PC-9 (cell line): ENCODE data around the gene DYNC2H1. TPM values are rescaled to one million over a fixed set of nuclear protein-coding genes. Genes with fewer than 3 reads are reported as not detected.
A peak's percentile ranks its signal among the peaks of the same experiment; 100 is the strongest.

Source experiments
- BruUV-seq: library from RNA; stranded (reverse); fragments of 400-500 nt; replicated peaks from 2 replicates; lab custom pipeline; 2021; lab: Mats Ljungman, UMichigan
- CTCF ChIA-PET: fragments of 300-600 bp; sonication (Branson Sonifier 250); formaldehyde crosslinking; loops from one replicate; lab custom pipeline; 2022; ENCODE audit warnings: antibody characterized with exemption; lab: Charles Lee
- POLR2A ChIA-PET: fragments of 300-600 bp; sonication (Branson Sonifier 250); formaldehyde crosslinking; loops from one replicate; lab custom pipeline; 2022; ENCODE audit warnings: antibody characterized with exemption; ENCODE audit not compliant: unreplicated experiment; lab: Charles Lee
- DNase-seq, 2 experiments: peaks; one replicate each; pipeline versions ENCODE4 v3.0.0 to v3.0.0-alpha.2; 2015 to 2022; ENCODE audit warnings: mixed read lengths in 1 of 2
- H2AFZ ChIP-seq: fragments of 200-600 bp; sonication (generic); 2 replicates; pipeline ENCODE4 v1.8.1; 2017; ENCODE audit warnings: antibody characterized with exemption
- H3F3A ChIP-seq: fragments of 200-600 bp; sonication (generic); 2 replicates; pipeline ENCODE4 v1.8.1; 2017; ENCODE audit warnings: antibody characterized with exemption, mild to moderate bottlenecking, low read depth; ENCODE audit not compliant: insufficient read depth
- H3K27ac ChIP-seq: fragments of 200-600 bp; sonication (generic); 2 replicates; pipeline ENCODE4 v1.6.1; 2016; ENCODE audit warnings: mixed run types
- H3K27me3 ChIP-seq: fragments of 200-600 bp; sonication (generic); 2 replicates; pipeline ENCODE4 v1.6.1; 2016; ENCODE audit warnings: low read depth, mixed run types; ENCODE audit not compliant: insufficient read depth
- H3K36me3 ChIP-seq: fragments of 200-600 bp; sonication (generic); 2 replicates; pipeline ENCODE4 v1.6.1; 2016; ENCODE audit warnings: low read depth, mixed run types
- H3K4me1 ChIP-seq: fragments of 200-600 bp; sonication (generic); replicated peaks from 2 replicates; pipeline ENCODE4 v1.6.1; 2016; ENCODE audit warnings: mixed run types; ENCODE audit not compliant: insufficient read depth
- H3K4me2 ChIP-seq: fragments of 200-600 bp; sonication (generic); 2 replicates; pipeline ENCODE4 v1.6.1; 2017; ENCODE audit warnings: mixed run types
- H3K4me3 ChIP-seq: fragments of 200-600 bp; sonication (generic); 2 replicates; pipeline ENCODE4 v1.6.1; 2016; ENCODE audit warnings: mixed run types
- H3K79me2 ChIP-seq: fragments of 200-600 bp; sonication (generic); 2 replicates; pipeline ENCODE4 v1.6.1; 2017; ENCODE audit warnings: low read depth, mixed run types
- H3K9me2 ChIP-seq: fragments of 200-600 bp; sonication (generic); 2 replicates; pipeline ENCODE4 v1.8.1; 2017; ENCODE audit warnings: mild to moderate bottlenecking; ENCODE audit not compliant: insufficient read depth
- H3K9me3 ChIP-seq: fragments of 200-600 bp; sonication (generic); 2 replicates; pipeline ENCODE4 v1.8.1; 2016; ENCODE audit warnings: low read depth; ENCODE audit not compliant: insufficient read depth
- H4K20me1 ChIP-seq: fragments of 200-600 bp; sonication (generic); 2 replicates; pipeline ENCODE4 v1.8.1; 2017; ENCODE audit not compliant: insufficient read depth
- EZH2 ChIP-seq: fragments of 200-600 bp; sonication (generic); IDR thresholded peaks from 2 replicates; pipeline ENCODE4 v1.8.0; 2017; ENCODE audit warnings: antibody characterized with exemption, low read depth
- intact Hi-C: fragments of 100-400 bp; cut with micrococcal nuclease; formaldehyde crosslinking; loops from one replicate; pipeline ENCODE4 v1.10.0; 2022; ENCODE audit not compliant: unreplicated experiment
- total RNA-seq: library from RNA; stranded (reverse); gene quantifications from 2 replicates; pipeline ENCODE4 v1.2.3, GENCODE V29; 2021
- TF ChIP-seq, protein P1 (sequence below): fragments of 200-600 bp; sonication (generic); conservative IDR thresholded peaks from 2 replicates; pipeline ENCODE4 v1.6.1; 2017; ENCODE audit warnings: mixed run types, antibody characterized with exemption, mild to moderate bottlenecking, moderate library complexity

Gene DYNC2H1
- total RNA-seq, 1 experiment from 2014 or later, result 12.2 TPM

- CTCF ChIA-PET, result no interaction called here
- no peaks in the 10 kb centered on the region for H4K20me1 ChIP-seq
- no peaks in the 10 kb centered on the region for H3K9me2 ChIP-seq
- H3K27me3 ChIP-seq, result no peaks in the 10 kb centered on the region
- no peak overlapping the region for H3K4me3 ChIP-seq
- no peaks in the 10 kb centered on the region for H3K9me3 ChIP-seq
- peaks cover 19% of the 10 kb centered on the region for H3K4me1 ChIP-seq
- BruUV-seq, result no TSS peak
- no peaks in the 10 kb centered on the region for H3K36me3 ChIP-seq
- TF ChIP-seq, protein P1, sequence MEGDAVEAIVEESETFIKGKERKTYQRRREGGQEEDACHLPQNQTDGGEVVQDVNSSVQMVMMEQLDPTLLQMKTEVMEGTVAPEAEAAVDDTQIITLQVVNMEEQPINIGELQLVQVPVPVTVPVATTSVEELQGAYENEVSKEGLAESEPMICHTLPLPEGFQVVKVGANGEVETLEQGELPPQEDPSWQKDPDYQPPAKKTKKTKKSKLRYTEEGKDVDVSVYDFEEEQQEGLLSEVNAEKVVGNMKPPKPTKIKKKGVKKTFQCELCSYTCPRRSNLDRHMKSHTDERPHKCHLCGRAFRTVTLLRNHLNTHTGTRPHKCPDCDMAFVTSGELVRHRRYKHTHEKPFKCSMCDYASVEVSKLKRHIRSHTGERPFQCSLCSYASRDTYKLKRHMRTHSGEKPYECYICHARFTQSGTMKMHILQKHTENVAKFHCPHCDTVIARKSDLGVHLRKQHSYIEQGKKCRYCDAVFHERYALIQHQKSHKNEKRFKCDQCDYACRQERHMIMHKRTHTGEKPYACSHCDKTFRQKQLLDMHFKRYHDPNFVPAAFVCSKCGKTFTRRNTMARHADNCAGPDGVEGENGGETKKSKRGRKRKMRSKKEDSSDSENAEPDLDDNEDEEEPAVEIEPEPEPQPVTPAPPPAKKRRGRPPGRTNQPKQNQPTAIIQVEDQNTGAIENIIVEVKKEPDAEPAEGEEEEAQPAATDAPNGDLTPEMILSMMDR, result no peak
- TF ChIP-seq EZH2, result no peak
- H3K4me2 ChIP-seq, result no peak overlapping the region
- POLR2A ChIA-PET, result no interaction called here
- no peaks in the 10 kb centered on the region for H3F3A ChIP-seq
- H3K79me2 ChIP-seq, result no peaks in the 10 kb centered on the region
- DNase-seq, result peak in 1 of 2 experiments; percentile 44
- no peak overlapping the region for H2AFZ ChIP-seq
- intact Hi-C loops, result no loop called here
- no peak overlapping the region for H3K27ac ChIP-seq
Measured at GRCh38 chr11:103281301-103281700, 172.1 kb downstream of the DYNC2H1 start.

- H3K36me3 ChIP-seq, result no peaks in the 10 kb centered on the region
- CTCF ChIA-PET, result no interaction called here
- no peaks in the 10 kb centered on the region for H3K9me2 ChIP-seq
- intact Hi-C loops, result no loop called here
- no peak overlapping the region for H3K4me2 ChIP-seq
- POLR2A ChIA-PET, result no interaction called here
- no peak overlapping the region for H3K27ac ChIP-seq
- no peaks in the 10 kb centered on the region for H3K27me3 ChIP-seq
- no peak for DNase-seq
- no peaks in the 10 kb centered on the region for H3K9me3 ChIP-seq
- H3K79me2 ChIP-seq, result no peaks in the 10 kb centered on the region
- H3F3A ChIP-seq, result no peaks in the 10 kb centered on the region
- no TSS peak for BruUV-seq
- H3K4me1 ChIP-seq, result peaks cover 18% of the 10 kb centered on the region
- no peak overlapping the region for H3K4me3 ChIP-seq
- no peak overlapping the region for H2AFZ ChIP-seq
- no peaks in the 10 kb centered on the region for H4K20me1 ChIP-seq
- TF ChIP-seq, protein P1, result no peak
- no peak for TF ChIP-seq EZH2
Measured at GRCh38 chr11:103284260-103284659, 175.0 kb downstream of the DYNC2H1 start.

GRCh38 chr11:103294516-103294915 lies 185.3 kb downstream of the DYNC2H1 start:
- no TSS peak for BruUV-seq
- H3K9me3 ChIP-seq, result peaks cover 38% of the 10 kb centered on the region
- H3K4me2 ChIP-seq, result no peak overlapping the region
- intact Hi-C loops, result no loop called here
- no peak for DNase-seq
- CTCF ChIA-PET, result no interaction called here
- H4K20me1 ChIP-seq, result no peaks in the 10 kb centered on the region
- H3K9me2 ChIP-seq, result no peaks in the 10 kb centered on the region
- H2AFZ ChIP-seq, result no peak overlapping the region
- H3K36me3 ChIP-seq, result 0 out of 2 replicates have a peak, but pooled peaks cover 15% of the 10 kb centered on the region
- no peaks in the 10 kb centered on the region for H3K27me3 ChIP-seq
- no peaks in the 10 kb centered on the region for H3K79me2 ChIP-seq
- H3K27ac ChIP-seq, result no peak overlapping the region
- no peak for TF ChIP-seq EZH2
- TF ChIP-seq, protein P1, result no peak
- no peaks in the 10 kb centered on the region for H3F3A ChIP-seq
- no peak overlapping the region for H3K4me3 ChIP-seq
- no peaks in the 10 kb centered on the region for H3K4me1 ChIP-seq
- POLR2A ChIA-PET, result no interaction called here
